Activated CD8-positive, alpha-beta memory T cell treated with anti-CD3 and anti-CD28 coated beads, Interleukin-2, amount 10 ng/mL, durations not matched to agents 7 days and 5 days (primary cell): ENCODE measurements around the gene DCDC2. TPM values are rescaled to one million over a fixed set of nuclear protein-coding genes. Genes with fewer than 3 reads are reported as not detected.
"Not testable (repeated sequence)": the region's sequence is repeated elsewhere in the genome, so short reads cannot be mapped to it uniquely, and the experiment has no call there.

ENCODE experiments used
- ATAC-seq: fragments of 150-1000 bp; cut with Tn5 transposase; one replicate; pipeline ENCODE4 v1.10.0; 2021; ENCODE audit warnings: moderate library complexity
- CTCF ChIA-PET: fragments of 350-600 bp; sonication (Branson Sonifier 250); formaldehyde crosslinking; loops from one replicate; lab custom pipeline; 2021; ENCODE audit warnings: antibody characterized with exemption; lab: Charles Lee
- DNase-seq: peaks from one replicate; pipeline ENCODE4 v3.0.0-alpha.2; 2020
- H3K27ac Mint-ChIP-seq: one replicate; pipeline ENCODE4 v1.8.0; 2021; ENCODE audit warnings: mild to moderate bottlenecking, mixed read lengths
- H3K27me3 Mint-ChIP-seq: one replicate; pipeline ENCODE4 v1.8.0; 2021; ENCODE audit warnings: mixed read lengths
- H3K36me3 Mint-ChIP-seq: one replicate; pipeline ENCODE4 v1.8.0; 2021; ENCODE audit warnings: mild to moderate bottlenecking, mixed read lengths
- H3K4me1 Mint-ChIP-seq: one replicate; pipeline ENCODE4 v1.8.0; 2021; ENCODE audit warnings: mixed read lengths
- H3K4me3 Mint-ChIP-seq: one replicate; pipeline ENCODE4 v1.8.0; 2021; ENCODE audit warnings: mild to moderate bottlenecking, moderate library complexity, mixed read lengths
- H3K9me3 Mint-ChIP-seq: one replicate; pipeline ENCODE4 v1.8.0; 2022; ENCODE audit warnings: low read depth, mixed read lengths
- total RNA-seq, 2 experiments: library from RNA; stranded (reverse); gene quantifications; one replicate each; pipeline ENCODE4 v1.2.3, GENCODE V29; 2021

DCDC2 gene
- total RNA-seq, 2 experiments from 2014 or later = not detected

DNA sequence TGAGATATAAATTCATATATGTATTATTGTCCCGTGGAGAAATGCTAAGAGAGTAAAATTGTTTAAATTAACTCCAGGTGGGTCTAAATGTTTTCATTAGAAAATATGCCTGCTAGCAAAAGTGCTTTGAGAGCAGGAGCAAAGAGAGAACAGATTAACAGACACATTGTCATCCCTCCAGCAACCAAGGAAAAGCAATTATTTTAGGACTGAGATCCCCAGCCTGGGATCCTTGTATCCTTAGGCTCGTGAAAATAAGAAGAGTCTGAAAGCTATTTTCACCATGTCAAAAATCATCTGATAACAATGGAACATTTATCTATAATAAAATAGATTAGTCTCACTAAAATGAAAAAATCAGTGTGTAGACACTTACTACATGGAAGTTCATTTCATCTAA, 33.3 kb upstream of the DCDC2 start:
- Mint-ChIP-seq H3K27ac (no peak overlapping the region), H3K9me3 (no peaks in the 10 kb centered on the region), H3K27me3 (peaks cover 9% of the 10 kb centered on the region), H3K4me1 (no peaks in the 10 kb centered on the region), H3K4me3 (no peak overlapping the region), H3K36me3 (no peaks in the 10 kb centered on the region)
- CTCF ChIA-PET = no interaction called here
- DNase-seq = no peak
- ATAC-seq = no peak

DNA sequence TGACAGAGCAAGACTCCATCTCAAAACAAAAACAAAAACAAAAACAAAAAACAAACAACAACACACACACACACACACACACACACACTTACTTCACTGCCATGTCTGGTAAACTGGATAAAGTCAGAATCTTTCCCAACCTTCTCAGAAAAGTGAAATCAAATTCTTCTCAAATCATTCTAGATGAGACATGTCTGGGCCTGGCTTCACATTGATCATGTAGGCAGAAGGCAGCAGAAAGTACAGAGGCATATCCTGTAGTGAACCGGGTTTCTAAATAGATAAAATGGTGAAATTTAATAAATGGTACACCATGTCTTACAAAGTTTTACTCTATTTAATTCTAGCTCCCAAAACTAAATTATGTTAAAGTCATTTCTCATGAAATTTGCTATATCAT, 30.0 kb upstream of the DCDC2 start:
- CTCF ChIA-PET = no interaction called here
- H3K9me3 Mint-ChIP-seq = peaks cover 2% of the 10 kb centered on the region
- no peak overlapping the region for H3K4me3 Mint-ChIP-seq
- DNase-seq (no peak), ATAC-seq (no peak)
- peaks cover 10% of the 10 kb centered on the region for H3K27me3 Mint-ChIP-seq
- peaks cover 1% of the 10 kb centered on the region for H3K36me3 Mint-ChIP-seq
- no peaks in the 10 kb centered on the region for H3K4me1 Mint-ChIP-seq
- H3K27ac Mint-ChIP-seq = no peak overlapping the region

DNA sequence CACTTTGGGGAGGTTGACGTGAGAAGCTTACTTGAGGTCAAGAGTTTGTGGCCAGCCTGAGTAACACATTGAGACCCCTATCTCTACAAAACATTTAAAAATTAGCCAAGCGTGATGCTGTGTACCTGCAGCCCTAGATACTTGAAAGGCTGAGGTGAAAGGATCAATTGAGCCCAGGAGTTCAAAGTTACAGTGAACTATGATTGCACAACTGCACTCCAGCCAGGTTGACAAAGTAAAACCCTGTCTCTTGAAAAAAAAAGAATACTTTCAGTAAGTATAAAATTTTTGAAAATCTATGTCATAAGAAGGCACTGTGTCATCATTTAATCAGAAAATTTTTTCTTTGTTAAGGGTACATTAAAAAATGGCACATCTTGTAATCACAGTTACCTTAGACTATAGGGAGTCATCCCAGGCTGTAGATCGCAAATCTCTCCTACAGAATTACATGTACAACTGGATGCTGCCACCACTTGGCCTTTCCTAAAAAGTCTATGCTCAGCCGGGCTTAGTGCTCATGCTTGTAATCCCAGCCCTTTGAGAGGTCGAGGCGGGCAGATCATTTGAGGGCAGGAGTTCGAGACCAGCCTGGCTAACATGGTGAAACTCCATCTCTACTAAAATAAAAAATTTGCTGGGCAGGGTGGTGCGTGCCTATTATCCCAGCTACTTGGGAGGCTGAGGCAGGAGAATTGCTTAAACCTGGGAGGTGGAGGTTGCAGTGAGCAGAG, 27.8 kb upstream of the DCDC2 start:
- Mint-ChIP-seq H3K36me3 (peaks cover 1% of the 10 kb centered on the region), H3K27ac (no peak overlapping the region), H3K4me3 (no peak overlapping the region), H3K4me1 (no peaks in the 10 kb centered on the region), H3K27me3 (peaks cover 23% of the 10 kb centered on the region), H3K9me3 (peaks cover 2% of the 10 kb centered on the region)
- no peak for DNase-seq
- no peak for ATAC-seq
- CTCF ChIA-PET = no interaction called here

DNA sequence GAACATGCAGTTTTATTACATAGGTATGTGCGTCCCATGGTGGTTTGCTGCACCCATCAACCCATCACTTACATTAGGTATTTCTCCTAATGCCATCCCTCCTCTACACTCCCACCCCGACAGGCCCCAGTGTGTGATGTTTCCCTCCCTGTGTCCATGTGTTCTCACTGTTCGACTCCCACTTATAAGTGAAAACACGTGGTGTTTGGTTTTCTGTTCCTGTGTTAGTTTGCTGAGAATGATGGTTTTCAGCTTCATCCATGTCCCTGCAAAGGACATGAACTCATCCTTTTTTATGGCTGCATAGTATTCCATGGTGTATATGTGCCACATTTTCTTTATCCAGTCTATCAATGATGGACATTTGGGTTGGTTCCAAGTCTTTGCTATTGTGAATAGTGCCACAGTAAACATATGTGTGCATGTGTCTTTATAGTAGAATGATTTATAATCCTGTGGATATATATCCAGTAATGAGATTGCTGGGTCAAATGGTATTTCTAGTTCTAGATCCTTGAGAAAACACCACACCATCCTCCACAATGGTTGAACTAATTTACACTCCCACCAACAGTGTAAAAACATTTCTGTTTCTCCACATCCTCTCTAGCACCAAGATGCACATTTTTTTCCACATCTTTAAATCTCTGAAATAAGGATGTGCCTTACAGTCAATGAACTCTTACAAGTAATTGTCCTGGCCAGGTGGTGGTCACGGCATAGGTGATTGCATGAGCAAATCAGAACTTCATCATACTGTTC, 26.7 kb upstream of the DCDC2 start:
- not testable (repeated sequence) for H3K4me1 Mint-ChIP-seq, H3K9me3 Mint-ChIP-seq, DNase-seq, H3K4me3 Mint-ChIP-seq, H3K27ac Mint-ChIP-seq, H3K36me3 Mint-ChIP-seq, ATAC-seq
- CTCF ChIA-PET = interaction anchor here (0.8 kb wide), 1 partner anchor 14 kb away, joined by 4 read pairs; no protein-coding TSS in a partner anchor
- H3K27me3 Mint-ChIP-seq = peaks cover 23% of the 10 kb centered on the region

DNA sequence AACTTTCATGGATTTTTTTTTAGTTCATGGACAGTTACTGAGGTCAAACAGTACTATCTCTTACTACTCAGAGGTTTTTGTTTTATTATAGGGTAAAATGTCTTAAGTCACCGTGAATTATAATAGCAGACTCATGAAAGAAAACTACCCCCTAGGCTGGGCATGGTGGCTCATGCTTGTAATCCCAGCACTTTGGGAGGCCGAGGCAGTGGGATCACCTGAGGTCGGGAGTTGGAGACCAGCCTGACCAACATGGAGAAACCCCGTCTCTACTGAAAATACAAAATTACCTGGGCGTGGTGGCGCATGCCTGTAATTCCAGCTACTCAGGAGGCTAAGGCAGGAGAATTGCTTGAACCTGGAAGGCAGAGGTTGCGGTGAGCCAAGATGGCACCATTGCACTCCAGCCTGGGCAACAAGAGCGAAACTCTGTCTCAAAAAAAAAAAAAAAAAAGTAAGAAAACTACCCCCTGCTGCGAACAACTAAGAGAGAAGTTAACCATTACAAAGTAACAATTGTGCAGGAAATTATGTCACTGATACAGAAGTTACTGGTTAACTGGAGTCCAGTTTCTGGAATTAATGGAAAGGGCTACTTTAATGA, 25.1 kb upstream of the DCDC2 start:
- DNase-seq, H3K4me3 Mint-ChIP-seq, ATAC-seq, H3K36me3 Mint-ChIP-seq, H3K4me1 Mint-ChIP-seq, H3K9me3 Mint-ChIP-seq, CTCF ChIA-PET, H3K27ac Mint-ChIP-seq: not testable (repeated sequence)
- H3K27me3 Mint-ChIP-seq = peaks cover 31% of the 10 kb centered on the region

DNA sequence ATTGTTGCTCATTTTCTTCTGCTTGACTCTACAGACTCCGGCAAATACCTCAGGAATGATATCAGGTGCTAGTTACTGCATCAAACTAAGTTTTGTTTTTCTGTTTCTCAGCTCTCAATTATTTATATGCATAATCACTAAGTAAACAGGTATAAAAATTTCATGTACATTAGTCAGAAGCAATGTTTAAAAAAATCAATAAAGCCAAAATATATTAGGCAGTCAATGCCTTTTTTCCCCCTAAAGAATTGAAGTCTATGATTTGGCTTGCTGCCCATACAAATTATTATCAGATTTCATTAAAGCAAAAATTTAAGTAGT, 24.3 kb upstream of the DCDC2 start:
- no peak overlapping the region for H3K27ac Mint-ChIP-seq
- peaks cover 1% of the 10 kb centered on the region for H3K36me3 Mint-ChIP-seq
- H3K4me1 Mint-ChIP-seq = peaks cover 6% of the 10 kb centered on the region
- no peak overlapping the region for H3K4me3 Mint-ChIP-seq
- CTCF ChIA-PET = no interaction called here
- no peak for DNase-seq
- ATAC-seq = no peak
- peaks cover 28% of the 10 kb centered on the region for H3K27me3 Mint-ChIP-seq
- peaks cover 2% of the 10 kb centered on the region for H3K9me3 Mint-ChIP-seq

DNA sequence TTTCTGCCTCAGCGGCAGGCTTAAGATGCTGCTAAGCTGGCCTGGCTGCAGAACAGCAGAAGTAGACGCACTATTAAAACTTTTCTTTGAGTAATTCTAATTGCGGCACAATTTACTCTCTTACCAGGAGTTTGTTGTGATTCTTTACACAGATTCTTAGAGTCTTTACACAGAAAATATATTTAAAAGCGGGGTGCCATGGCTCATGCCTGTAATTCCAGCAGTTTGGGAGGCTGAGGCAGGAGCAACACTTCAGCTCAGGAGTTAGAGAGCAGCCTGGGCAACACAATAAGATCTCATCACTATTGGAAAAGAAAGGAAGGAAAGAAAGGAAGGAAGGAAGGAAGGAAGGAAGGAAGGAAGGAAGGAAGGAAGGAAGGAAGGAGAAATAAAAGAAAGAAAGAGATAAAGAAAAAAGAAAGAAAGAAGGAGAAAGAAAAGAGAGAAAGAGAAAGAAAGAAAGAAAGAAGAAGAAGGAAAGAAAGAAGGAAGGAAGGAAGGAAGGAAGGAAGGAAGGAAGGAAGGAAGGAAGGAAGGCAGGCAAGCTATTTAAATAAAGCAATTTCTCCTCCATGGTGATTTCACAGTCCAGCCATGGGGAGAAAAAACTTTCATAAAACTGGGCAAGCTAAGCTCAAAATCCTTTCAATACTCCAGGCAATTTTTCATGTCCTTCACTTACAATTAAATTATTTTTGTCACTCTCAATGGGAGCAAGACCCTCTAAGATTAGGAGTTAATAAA, 23.8 kb upstream of the DCDC2 start:
- H3K9me3 Mint-ChIP-seq = peaks cover 2% of the 10 kb centered on the region
- no peak for DNase-seq
- CTCF ChIA-PET = no interaction called here
- H3K36me3 Mint-ChIP-seq = peaks cover 1% of the 10 kb centered on the region
- no peak overlapping the region for H3K4me3 Mint-ChIP-seq
- H3K27ac Mint-ChIP-seq = no peak overlapping the region
- peaks cover 33% of the 10 kb centered on the region for H3K27me3 Mint-ChIP-seq
- ATAC-seq = no peak
- H3K4me1 Mint-ChIP-seq = peaks cover 6% of the 10 kb centered on the region

DNA sequence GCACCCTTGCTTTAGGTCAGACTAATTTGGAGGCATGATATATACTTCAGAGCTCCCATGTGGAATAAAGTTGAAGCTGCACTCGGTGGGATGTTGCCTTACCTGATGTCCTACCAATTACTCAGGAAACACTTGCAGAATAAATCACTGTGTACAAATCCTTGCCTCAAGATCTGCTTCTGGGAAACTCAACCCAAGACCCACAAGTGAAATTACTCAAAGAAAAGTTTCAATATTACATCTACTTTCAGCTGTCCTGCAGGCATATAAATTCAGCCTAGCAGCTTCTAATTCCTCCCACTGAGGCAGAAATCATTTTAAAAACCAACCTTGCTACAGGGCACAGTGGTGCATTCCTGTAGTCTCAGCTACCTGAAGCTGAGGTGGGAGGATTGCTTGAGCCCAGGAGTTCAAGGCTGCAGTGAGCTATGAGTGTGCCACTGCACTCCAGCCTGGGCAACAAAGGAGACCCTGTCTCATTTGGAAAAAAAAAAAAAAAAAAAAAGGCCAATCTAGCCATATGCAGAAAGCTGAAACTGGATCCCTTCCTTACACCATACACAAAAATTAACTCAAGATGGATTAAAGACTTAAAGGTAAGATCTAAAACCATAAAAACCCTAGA, 20.7 kb upstream of the DCDC2 start:
- Mint-ChIP-seq H3K36me3 (no peaks in the 10 kb centered on the region), H3K4me3 (no peak overlapping the region), H3K27ac (no peak overlapping the region), H3K27me3 (peaks cover 36% of the 10 kb centered on the region), H3K4me1 (peaks cover 6% of the 10 kb centered on the region), H3K9me3 (no peaks in the 10 kb centered on the region)
- CTCF ChIA-PET = interaction anchor here (1.0 kb wide), 1 partner anchor 96 kb away, joined by 3 read pairs; no protein-coding TSS in a partner anchor
- DNase-seq (no peak), ATAC-seq (no peak)

DNA sequence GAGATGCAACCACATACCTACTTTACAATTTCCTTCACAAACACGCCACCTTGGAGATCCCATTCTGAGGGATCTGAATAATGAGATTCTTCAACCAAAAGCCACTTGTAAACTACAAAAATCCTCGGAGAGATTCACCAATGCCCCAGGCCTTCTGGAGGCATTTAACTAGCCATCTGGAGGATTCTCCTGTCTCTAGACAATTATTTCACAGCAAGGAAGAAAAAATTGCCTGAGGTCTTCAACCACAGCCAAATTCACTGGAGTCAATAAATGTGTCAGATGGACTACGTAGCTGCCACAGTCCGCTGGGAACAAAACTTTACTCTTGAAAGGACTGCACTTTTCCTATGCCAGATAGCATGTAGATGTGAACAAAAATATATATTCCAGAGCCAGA, 19.0 kb upstream of the DCDC2 start:
- peaks cover 30% of the 10 kb centered on the region for H3K27me3 Mint-ChIP-seq
- H3K4me3 Mint-ChIP-seq = no peak overlapping the region
- H3K4me1 Mint-ChIP-seq = peaks cover 6% of the 10 kb centered on the region
- no peak overlapping the region for H3K27ac Mint-ChIP-seq
- DNase-seq = no peak
- CTCF ChIA-PET = no interaction called here
- no peaks in the 10 kb centered on the region for H3K9me3 Mint-ChIP-seq
- no peaks in the 10 kb centered on the region for H3K36me3 Mint-ChIP-seq
- no peak for ATAC-seq

DNA sequence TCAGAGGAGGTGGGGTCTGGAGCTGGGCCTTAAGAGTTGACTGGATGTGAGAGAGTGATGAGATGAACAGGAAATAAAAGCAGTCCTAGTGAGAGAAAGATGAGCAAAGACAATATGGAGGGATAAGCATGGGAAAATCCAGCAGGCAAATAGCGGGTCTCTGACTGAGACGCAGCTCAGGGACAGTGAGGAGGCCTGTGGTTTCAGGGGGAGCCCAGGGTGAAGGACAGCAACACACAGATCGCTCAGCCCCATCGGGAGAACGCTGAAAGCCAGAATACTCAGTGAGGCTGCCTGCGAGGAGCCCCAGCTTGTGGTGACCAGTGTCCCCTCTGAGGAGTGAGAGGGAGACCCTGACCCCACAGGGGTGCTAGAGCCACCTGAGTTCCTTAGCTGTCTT, 16.8 kb upstream of the DCDC2 start:
- peaks cover 25% of the 10 kb centered on the region for H3K27me3 Mint-ChIP-seq
- H3K36me3 Mint-ChIP-seq = no peaks in the 10 kb centered on the region
- CTCF ChIA-PET = no interaction called here
- H3K4me1 Mint-ChIP-seq = peaks cover 6% of the 10 kb centered on the region
- H3K4me3 Mint-ChIP-seq = no peak overlapping the region
- H3K27ac Mint-ChIP-seq = no peak overlapping the region
- ATAC-seq (no peak), DNase-seq (no peak)
- H3K9me3 Mint-ChIP-seq = no peaks in the 10 kb centered on the region

DNA sequence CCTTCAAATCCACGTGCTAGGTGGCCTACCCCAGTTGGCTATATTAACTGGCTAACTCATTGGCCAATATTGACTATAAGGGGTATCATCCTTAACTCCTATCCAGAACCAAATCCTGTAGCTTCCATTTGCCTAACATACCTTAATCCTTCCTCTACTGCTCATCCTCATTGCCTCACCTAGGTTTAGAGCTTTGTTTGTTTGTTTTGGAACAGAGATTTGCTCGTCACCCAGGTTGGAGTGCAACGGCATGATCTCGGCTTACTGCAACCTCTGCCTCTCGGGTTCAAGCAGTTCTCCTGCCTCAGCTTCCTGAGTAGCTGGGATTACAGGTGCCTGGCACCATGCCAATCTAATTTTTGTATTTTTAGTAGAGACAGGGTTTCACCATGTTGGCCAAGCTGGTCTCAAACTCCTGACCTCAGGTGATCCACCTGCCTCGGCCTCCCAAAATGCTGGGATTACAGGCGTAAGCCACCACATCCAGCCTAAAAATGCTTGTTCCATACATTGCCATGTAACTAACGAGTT, 7.3 kb upstream of the DCDC2 start:
- DNase-seq, H3K36me3 Mint-ChIP-seq, ATAC-seq, H3K9me3 Mint-ChIP-seq, H3K27ac Mint-ChIP-seq, H3K4me1 Mint-ChIP-seq, H3K4me3 Mint-ChIP-seq: not testable (repeated sequence)
- CTCF ChIA-PET = interaction anchor here (1.0 kb wide), 1 partner anchor 82 kb away, joined by 3 read pairs; no protein-coding TSS in a partner anchor
- peaks cover 45% of the 10 kb centered on the region for H3K27me3 Mint-ChIP-seq

DNA sequence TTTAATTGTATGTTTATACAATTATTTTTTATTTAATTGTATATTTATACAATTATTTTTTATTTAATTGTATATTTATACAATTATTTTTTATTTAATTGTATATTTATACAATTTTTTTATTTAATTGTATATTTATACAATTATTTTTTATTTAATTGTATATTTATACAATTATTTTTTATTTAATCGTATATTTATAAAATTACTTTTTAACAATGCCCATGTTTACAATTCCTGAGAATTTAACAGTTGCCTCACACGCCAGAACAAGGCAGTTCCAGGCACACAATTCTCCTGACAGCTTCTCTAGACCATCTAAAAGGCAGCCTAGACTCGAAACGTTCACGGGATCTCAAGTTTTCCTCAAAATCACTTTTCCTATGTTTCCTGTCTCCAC, 4.5 kb upstream of the DCDC2 start:
- H3K9me3 Mint-ChIP-seq, ATAC-seq, H3K36me3 Mint-ChIP-seq, H3K27ac Mint-ChIP-seq, CTCF ChIA-PET, DNase-seq, H3K4me3 Mint-ChIP-seq: not testable (repeated sequence)
- H3K4me1 Mint-ChIP-seq = peaks cover 16% of the 10 kb centered on the region
- peaks cover 44% of the 10 kb centered on the region for H3K27me3 Mint-ChIP-seq
